GM18858 (cell line): ENCODE measurements around the gene STAG2.
"Not testable (repeated sequence)": the region's sequence is repeated elsewhere in the genome, so short reads cannot be mapped to it uniquely, and the experiment has no call there.

ENCODE experiments used
- ATAC-seq: cut with Tn5 transposase; IDR thresholded peaks from one replicate; pipeline ENCODE4 v1.9.1; 2021; ENCODE audit not compliant: unreplicated experiment

Gene STAG2

DNA sequence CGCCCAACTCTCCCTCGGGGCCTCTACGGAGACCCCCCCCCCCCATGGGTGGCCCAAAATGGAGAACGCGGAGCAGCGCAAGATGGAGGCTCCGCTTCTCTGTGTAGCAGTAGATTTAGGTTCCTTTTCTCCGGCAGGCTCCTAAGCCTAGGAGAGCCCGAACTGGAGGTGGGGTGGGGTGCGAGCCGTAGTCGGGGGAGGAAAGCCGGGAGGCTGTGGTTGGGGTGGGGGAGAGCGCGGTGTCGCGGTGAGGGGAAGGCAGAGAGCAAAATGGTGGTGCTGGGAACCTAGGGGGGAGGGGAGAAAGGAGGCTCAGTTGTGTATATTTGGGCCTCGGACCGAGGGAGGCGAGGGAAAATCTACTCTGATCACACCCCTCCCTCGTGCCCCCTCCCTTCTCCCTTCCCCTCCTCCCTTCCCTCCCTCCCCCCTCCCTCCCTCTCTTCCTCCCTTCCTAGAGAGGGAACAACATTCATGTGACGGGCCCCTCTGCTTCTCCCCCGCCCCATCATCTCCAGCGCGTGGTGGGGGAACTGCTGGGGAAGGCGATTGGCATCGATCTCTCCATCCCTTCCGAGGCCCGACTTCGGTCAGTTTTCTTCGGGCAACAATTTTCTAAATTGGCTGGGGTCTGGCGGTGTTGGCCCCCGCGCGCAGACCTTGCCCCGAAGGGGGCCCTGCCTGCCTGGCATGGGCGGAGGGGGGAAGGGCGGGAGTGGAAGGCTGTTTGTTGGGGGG lies at the start of gene STAG2:
TSS of gene STAG2 (plus strand) at position 439 of the 738 bp plus-strand sequence. CDS start 60,922 bp downstream, outside the sequence.
- no peak for ATAC-seq

DNA sequence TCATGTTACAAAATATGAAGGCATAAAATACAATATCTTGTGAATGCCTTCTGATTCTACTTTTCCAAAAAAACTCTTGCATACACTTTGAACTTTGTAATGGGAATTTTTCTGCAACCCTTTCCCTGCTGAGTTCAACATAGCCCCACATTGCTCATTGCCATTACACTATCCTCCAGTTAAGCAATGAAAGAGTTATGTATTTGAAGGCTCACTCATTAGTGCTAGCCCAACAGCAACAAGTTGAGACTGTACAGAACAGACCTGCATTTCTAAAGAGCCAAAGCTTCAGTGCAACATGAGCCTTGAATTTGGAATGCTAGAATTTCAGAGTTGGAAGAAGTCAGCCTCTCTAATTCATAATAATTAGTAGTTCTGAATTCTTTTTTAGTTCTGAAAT lies 44.4 kb upstream of the STAG2 start:
- ATAC-seq, result no peak

DNA sequence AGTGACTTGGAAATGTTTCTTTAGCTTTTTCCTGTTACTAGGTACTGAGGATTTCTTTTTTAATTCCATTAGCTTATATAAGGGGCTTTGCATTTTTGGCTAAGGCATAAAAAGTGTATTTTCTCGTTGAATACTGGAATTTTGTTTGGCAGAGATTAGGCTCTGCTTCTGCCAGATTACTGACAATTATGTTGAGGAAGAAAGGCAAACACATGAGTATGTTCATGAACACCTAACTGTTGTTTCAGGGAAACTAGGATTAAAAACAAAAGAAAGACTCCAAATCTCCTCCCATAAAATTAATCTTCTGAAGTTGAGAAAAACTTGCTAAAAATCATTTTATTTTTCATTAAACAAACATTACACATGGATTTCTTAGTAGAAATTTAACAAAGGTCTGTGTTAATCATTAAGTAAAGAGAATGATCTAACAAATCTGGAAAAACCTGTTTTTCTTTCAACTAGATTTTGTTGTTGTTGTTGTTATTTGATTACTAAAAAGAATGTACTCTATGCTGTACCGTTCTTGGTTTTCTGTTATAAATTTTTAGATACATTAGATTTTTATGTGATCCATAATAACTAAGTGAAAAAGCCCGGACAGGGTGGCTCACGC lies 43.3 kb upstream of the STAG2 start:
- ATAC-seq, result no peak

DNA sequence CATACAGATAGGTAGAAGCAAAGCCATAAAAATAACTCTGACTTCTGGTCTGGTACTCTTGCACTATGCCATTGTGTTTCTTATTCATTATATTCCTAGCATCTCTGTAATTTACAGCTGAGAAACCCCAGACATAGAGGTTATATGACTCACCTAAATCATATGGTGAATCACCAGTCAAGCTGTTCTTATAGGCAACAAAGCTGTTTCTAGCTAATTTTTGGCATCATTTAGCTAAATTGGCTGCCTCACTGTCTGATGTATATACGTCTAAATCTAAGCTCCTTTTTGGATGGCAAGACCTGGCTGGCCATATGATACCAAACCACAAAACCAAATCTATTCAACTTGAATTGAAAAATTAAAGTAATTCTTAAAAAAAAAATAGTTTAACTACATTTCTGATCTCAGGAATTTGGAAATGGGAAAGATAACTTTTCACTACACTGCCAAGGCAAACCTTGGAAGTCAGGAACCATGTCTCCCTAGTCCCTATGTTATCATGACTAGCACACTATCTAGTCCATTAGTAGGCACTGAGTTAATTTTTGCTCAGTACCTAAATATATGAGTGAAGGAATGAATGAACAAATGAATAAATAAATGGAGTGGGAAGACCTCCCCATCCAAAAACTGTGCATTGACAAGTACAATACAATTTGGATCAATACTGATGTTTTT lies 41.3 kb upstream of the STAG2 start:
- ATAC-seq, result no peak

DNA sequence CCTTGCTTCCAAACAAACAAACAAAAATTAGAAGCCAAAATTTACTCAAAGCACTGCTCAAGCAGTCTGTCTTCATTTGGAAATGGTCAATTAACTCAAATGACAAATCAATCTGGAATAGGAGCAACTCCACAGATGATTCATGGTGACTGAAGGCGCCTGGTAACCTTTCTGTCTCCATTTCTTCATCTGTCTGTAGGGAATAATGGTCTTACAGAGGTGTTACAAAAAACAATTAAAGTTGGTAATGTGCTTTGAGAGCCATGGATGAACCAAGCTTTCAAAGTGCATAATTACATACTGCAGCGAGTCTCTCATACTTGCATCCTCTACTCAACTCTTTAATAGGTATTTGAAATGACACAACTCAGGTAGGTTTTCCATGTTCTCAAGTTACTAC lies 38.3 kb upstream of the STAG2 start:
- no peak for ATAC-seq

DNA sequence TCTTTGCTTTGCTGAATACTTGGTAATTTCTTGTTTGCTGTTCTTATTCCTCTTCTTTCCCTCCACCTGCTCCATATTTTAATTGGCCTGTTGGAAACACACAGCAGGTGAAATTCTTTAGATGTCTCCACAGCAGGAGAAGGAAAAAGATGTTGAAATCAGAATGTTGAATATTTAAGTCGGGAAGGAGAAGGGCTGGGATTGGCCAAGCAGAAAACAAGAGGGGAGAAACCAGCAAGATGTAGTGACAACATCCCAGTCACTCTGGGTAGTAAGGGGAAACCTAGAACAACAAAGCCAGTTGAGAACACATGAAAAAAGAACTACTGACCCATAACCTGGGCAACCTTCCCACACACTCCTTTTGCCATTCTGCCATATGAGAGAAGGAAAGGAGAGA lies 37.3 kb upstream of the STAG2 start:
- no peak for ATAC-seq

DNA sequence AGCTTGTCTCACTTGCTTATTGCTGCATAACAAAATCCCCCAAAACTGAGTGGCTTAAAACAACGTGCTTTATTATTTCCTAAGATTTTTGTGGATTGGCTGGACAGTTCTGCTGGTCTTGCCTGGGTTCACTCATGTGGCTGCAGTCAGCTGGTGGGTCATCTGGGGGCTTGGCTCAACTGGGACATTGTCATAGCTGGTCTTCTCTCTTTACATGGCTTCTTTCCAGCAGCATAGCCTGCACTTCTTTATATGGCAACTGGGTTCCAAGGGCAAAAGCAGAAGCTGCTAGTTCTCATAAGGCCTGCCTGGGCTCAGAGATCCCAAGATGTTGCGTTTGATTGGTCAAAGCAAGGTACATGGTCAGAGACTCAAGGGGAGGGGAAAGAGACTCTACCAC lies 33.7 kb upstream of the STAG2 start:
- ATAC-seq, result no peak

DNA sequence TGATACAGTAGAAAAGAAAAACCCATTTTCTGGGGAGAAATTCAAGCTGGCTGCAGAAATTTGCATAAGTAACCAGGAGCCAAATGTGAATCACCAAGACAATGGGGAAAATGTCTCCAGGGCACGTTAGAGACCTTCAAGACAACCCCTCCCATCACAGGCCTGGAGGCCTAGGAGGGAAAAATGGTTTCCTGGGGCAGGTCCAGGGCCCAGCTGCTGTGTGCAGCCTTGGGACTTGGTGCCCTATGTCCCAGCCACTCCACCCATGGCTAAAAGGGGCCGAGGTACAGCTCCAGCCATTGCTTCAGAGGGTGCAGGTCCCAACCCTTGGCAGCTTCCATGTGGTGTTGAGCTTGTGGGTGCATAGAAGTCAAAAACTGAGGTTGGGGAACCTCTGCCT lies 29.5 kb upstream of the STAG2 start:
- ATAC-seq, result not testable (repeated sequence)

DNA sequence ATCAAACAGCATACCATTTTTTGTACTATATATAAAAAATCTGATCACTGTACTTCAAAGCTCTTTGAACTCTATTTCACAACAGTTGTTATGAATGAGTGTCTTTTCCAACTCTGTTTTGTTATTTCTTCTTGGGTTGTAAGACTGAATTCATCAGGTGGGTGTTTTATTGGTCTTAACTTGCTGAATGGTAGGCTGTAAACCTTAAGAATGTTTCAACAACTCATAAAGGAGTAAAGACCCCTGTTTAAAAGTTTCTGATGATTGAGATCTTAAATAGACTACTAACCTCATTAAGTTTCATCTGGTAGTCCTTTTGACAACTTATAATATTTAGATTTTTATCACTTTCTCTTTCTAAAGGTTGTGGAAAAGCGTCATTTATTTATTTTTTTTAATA lies 18.4 kb upstream of the STAG2 start:
- no peak for ATAC-seq

DNA sequence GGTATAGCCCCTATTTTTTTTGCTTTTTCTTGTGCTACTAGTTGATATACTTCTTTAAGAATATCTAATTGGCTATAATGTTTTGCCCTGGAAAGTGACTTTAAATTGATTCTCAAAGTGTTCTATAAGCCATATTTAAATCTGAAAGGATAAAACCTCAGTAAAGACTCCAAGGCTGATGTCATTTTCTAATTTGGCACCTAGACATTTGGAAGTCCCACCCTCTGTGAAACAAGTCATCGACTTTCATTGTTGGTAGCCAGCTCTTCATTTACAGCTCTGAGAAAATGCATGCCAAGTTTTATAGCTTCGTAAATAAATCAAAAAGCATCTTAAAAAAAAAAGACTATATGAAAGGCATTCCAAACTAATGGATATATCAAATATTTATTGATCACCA lies 18.0 kb upstream of the STAG2 start:
- ATAC-seq, result no peak

DNA sequence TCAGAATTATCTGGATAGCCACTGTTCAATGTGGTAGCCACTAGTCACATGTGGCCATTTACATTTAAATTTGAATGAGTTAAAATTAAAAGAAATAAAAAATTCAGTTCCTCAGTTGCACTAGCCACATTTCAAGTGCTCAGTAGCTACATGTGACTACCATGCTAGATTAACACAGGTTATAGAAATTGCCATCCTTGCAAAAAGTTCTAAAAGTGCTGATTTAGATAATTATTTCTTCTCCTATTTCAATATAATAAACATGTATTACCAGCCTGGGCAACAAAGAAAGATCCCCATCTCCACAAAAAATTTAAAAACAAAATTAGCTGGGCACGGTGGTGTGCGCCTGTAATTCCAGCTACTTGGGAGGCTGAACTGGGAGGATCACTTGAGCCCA lies 11.7 kb upstream of the STAG2 start:
- no peak for ATAC-seq

DNA sequence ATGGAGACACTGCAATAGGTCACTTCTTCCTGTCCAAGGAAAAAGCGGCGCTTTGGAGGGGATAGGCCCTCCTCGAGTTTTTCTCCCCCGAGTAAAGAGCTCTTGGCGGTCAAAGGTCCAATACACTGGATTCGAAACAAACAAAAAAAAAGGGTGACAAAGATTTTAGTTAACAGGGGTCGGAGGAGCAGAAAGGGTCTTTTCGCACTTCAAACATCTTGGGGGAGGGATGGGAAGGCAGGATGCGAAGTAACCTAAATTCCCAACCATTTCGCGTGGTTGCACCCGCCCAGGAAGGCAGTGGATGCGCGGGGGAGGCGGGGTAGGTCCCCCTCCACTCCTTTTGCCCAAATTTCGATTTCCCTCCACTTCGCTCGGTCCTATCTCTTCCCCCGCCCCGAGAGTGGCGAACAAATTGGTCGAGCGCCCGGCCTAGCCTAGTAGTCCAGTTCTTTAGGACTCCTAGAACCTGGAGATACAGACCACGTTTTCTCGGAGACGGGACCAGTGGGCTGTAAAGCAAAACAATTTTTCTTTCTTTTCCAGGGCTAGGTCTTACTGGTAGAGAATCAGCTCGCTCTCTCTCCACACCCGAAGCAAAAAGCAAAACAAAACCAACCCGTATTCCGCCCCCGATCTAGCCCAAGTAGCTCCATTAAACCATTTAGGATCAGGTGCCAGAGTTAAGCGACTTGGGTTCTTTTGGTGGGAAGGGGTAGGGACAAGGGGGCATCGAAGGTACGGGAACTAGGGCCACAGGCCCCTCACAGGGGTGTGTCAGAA lies 2.0 kb upstream of the STAG2 start:
- no peak for ATAC-seq

DNA sequence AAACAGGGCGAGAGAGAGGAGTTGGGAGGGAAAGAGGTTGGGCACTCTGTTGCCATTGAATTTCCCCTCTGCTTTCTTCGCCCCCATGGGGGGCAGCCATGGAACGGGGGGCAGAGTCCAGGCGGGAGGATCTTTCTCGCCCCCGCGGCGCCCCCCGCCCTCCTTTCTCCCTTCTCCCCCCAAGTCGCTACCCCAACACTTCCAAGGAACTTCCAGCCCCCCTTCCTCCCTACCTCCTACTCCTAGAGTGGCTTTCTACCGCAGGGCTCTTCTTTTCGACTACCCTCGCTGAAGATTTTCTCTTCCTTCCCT lies 594 bp upstream of the STAG2 start:
- ATAC-seq, result no peak

DNA sequence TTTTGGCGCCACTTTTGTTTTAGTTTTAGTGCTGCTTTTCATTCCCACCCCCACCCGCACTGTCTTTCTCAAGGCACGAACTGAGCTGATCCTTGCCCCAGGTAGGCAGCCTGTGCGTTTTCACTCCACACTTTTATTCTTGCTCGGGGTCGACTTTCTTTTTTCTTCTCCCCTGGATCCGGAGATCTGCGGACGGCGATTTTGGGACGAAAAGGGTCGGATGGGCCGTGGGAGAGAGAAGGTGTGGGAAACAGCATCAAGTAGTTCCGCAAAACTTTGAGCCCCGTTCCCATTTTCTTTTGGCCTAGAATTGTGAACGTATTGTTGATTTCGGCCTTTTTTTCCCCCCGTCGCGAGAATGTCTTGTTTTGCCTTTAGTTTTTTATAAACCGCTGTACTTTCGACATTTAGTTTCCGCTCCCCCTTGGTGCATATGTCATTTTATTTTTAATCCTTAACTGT lies 531 bp downstream of the STAG2 start:
- ATAC-seq, result no peak

DNA sequence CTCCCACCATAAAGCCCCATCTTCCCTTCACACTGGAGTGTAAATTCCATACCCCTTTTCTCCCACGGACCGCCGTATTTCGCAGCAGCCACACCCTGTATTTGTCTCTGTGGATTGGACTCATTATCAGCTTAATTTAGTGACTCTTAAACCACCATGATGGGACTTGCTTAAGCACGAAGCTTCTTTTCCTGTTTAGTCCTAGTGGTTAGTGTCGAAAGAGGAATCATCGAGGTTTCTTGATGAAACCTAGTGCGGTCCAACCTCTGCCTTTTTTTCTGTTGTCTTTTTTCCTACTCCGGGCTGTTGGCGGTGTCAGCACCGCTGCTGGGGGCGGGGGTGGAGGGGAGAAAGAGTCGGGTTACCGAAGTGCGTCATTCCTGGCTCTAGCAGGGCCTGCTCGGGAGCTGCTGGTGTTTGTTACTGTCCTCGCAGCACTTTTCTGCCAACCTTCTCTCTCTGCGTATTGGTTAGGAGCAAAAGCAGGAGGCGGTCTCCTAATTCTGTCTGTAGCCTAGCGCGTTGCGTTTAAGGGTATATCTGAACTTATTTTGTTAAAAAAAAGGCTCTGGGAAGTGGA lies 1.4 kb downstream of the STAG2 start:
- ATAC-seq, result peak; percentile 60

DNA sequence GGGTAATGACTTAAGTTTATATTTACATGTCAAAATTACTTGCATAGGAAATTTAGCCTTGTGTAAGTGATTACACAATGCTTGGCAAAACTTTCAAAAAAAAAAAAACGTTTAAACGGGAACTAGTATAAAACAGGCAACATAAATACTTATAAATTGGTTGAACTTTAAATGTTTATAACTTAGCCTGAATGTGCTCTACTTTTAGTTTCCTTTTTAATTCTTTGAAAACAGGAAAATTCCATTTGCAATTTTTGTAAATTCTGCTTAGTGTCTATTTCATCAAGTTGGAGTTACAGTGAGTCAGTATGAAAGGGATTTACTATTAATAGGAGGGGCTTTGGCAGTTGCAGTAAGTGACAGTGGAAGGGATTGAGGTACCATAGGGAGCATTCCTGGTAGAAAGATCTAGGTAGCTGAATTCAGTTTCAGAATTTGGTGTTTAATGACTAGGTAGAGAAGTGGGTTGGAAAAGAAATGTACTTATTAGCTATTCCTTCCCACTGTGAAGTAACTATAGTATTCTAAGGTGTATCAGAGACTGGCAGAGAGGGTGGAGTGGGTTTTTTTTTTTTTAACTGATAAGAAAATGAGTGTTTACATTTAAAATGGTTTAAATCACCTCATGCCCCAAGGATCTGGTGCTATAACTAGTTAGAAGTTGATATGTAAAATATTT lies 2.8 kb downstream of the STAG2 start:
- no peak for ATAC-seq

DNA sequence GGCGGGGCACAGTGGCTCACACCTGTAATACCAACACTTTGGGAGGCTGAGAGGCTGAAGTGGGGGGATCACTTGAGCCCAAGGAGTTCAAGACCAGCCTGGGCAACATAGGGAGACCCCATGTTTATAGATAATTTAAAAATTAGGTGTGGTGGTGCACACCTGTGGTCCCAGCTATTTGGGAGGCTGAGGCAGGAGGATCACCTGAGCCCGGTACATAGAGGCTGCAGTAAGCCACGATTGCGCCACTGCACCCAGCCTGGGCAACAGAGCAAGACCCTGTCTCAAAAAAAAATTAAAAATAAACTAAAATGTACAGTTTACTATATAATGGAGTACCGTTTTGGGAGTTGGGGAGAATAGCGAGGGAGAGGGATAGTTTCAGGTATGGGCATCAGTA lies 4.2 kb downstream of the STAG2 start:
- ATAC-seq, result no peak

DNA sequence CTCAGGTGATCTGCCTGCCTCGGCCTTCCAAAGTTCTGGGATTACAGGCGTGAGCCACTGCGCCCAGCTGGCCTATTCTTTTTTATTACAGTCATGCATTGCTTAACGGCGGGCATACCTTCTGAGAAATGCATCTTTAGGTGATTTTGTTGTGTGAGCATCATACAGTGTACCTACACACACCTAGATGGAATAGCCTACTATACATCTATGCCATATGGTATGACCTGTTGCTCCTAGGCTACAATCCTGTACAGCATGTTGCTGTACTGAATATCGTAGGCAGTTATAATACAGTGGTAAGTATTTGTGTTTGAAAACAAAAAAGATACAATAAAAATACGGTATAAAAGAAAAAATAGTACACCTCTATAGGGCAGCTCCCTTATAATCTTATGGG lies 6.0 kb downstream of the STAG2 start:
- no peak for ATAC-seq

DNA sequence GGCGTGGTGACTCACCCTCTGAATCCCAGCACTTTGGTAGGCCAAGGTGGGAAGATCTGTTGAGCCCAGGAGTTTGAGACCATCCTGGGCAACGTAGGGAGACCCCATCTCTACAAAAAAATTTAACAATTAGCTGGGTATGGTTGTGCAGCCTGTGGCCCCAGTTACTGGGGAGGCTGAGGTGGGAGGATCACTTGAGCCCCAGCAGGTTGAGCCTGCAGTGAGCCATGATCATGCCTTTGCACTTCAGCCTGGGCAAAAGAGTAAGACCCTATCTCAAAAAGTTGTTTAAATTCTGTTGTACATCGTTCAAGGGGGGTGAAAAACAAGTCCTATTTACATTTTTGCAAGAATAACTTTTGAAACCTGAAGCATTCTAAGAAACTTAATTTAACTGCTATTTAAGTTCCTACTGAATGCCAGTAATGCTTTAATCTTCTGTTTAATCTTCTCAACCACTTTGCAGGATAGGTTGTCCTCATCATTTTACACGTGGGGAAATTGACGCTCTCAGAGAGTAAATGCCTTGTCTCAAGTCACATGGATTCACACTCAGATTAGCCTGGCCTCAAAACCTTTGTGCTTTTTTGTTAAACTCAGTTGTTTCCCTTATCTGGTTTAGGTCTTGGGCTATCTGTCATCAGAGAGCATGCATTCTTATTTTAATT lies 7.0 kb downstream of the STAG2 start:
- ATAC-seq, result no peak

DNA sequence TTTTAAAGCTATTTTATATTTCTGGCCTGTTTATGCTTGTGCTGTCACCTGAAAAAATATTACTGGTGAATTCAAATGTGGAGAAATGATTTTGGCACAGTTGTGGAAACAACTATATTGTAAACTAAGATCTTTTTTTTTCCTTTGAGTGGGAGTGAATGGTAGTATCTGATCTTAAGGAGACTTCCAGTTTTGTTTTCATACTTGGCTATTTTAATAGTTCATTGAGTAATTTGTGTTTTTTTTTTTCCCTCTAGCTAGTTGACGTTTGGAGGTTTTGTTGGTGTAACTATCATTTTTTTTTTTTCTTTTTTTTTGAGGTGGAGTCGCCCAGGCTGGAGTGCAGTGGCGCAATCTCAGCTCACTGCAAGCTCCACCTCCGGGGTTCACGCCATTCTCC lies 10.5 kb downstream of the STAG2 start:
- ATAC-seq, result no peak
